Measurements from ENCODE around the gene RGMB. TPM values are rescaled to one million over a fixed set of nuclear protein-coding genes. Genes with fewer than 3 reads are reported as not detected.

RGMB gene
- total and polyA plus RNA-seq, 2 donors from 2014 or later: 4.0 to 12.2 TPM

- intact Hi-C loops (cut with DNase I): no loop called here
Measured at GRCh38 chr5:98774192-98775033, 950 bp downstream of the RGMB start.

GRCh38 chr5:98775246-98776065 lies 2.0 kb downstream of the RGMB start:
- H3K36me3 ChIP-seq (ENCODE audit: control insufficient read depth in 2 of 3, insufficient read depth in 3 of 3, low read length in 3 of 3): peaks cover 0 to under 1% (median 0%) of the 10 kb centered on the region in 3 donors
- intact Hi-C loops (cut with DNase I): no loop called here
- TF ChIP-seq CTCF (IDR thresholded peaks at IDR 0.05; ENCODE audit: borderline replicate concordance, extremely low read depth, insufficient read depth): no peak
- H3K27ac ChIP-seq (ENCODE audit: low read depth in 2 of 2, low read length in 2 of 2): no peak overlapping the region
- FAIRE-seq: no peak
- no peaks in the 10 kb centered on the region for H3K27me3 ChIP-seq (ENCODE audit: control insufficient read depth, insufficient read depth, low read length)
- peaks cover 5 to 16% (median 14%) of the 10 kb centered on the region in 3 donors for H3K4me1 ChIP-seq (ENCODE audit: control insufficient read depth in 2 of 3, insufficient read depth in 2 of 3, low read depth in 1 of 3, low read length in 3 of 3)
- peak overlapping the region; percentile 77 to 90 (median 88) for H3K4me3 ChIP-seq (ENCODE audit: low read length in 3 of 3)
- H3K9ac ChIP-seq (ENCODE audit: low read length in 3 of 3): peak overlapping the region in 1 of 3 donors; percentile 75
- H3K9me3 ChIP-seq (ENCODE audit: control insufficient read depth in 2 of 3, insufficient read depth in 1 of 3, low read length in 3 of 3): no peaks in the 10 kb centered on the region
- peak in 1 of 5 donors; percentile 43 for DNase-seq

More at GRCh38 chr5:98774192-98775033, 950 bp downstream of the RGMB start:
- H3K4me1 ChIP-seq (ENCODE audit: control insufficient read depth in 2 of 3, insufficient read depth in 2 of 3, low read depth in 1 of 3, low read length in 3 of 3): peaks cover 5 to 16% (median 14%) of the 10 kb centered on the region in 3 donors
- FAIRE-seq: no peak
- no peak for TF ChIP-seq CTCF (IDR thresholded peaks at IDR 0.05; ENCODE audit: borderline replicate concordance, extremely low read depth, insufficient read depth)
- H3K27ac ChIP-seq (ENCODE audit: low read depth in 2 of 2, low read length in 2 of 2): peak overlapping the region; percentile 94 to 96
- H3K9ac ChIP-seq (ENCODE audit: low read length in 3 of 3): peak overlapping the region; percentile 62 to 81 (median 75)
- H3K27me3 ChIP-seq (ENCODE audit: control insufficient read depth, insufficient read depth, low read length): no peaks in the 10 kb centered on the region
- H3K4me3 ChIP-seq (ENCODE audit: low read length in 3 of 3): peak overlapping the region; percentile 77 to 90 (median 88)
- H3K9me3 ChIP-seq (ENCODE audit: control insufficient read depth in 2 of 3, insufficient read depth in 1 of 3, low read length in 3 of 3): no peaks in the 10 kb centered on the region
- H3K36me3 ChIP-seq (ENCODE audit: control insufficient read depth in 2 of 3, insufficient read depth in 3 of 3, low read length in 3 of 3): no peaks in the 10 kb centered on the region
- peak; percentile 87 to 93 (median 89) for DNase-seq

- Histone ChIP-seq H3K27ac (ENCODE audit: low read depth in 2 of 2, low read length in 2 of 2) (no peak overlapping the region), H3K9ac (ENCODE audit: low read length in 3 of 3) (no peak overlapping the region), H3K4me3 (ENCODE audit: low read length in 3 of 3) (peak overlapping the region in 1 of 3 donors; percentile 77), H3K4me1 (ENCODE audit: control insufficient read depth in 2 of 3, insufficient read depth in 2 of 3, low read depth in 1 of 3, low read length in 3 of 3) (peaks cover 5 to 16% (median 11%) of the 10 kb centered on the region in 3 donors), H3K9me3 (ENCODE audit: control insufficient read depth in 2 of 3, insufficient read depth in 1 of 3, low read length in 3 of 3) (no peaks in the 10 kb centered on the region), H3K36me3 (ENCODE audit: control insufficient read depth in 2 of 3, insufficient read depth in 3 of 3, low read length in 3 of 3) (peaks cover 0 to 5% (median 0%) of the 10 kb centered on the region in 3 donors), H3K27me3 (ENCODE audit: control insufficient read depth, insufficient read depth, low read length) (no peaks in the 10 kb centered on the region)
- DNase-seq (no peak), FAIRE-seq (no peak)
- intact Hi-C loops (cut with DNase I): no loop called here
- no peak for TF ChIP-seq CTCF (IDR thresholded peaks at IDR 0.05; ENCODE audit: borderline replicate concordance, extremely low read depth, insufficient read depth)
Measured at GRCh38 chr5:98776066-98776705, 2.7 kb downstream of the RGMB start.

All from kidney (tissue), 14 donors.